NOMO-1 (cell line): Measurements from ENCODE around the gene PTGER1.
"Not testable (repeated sequence)": the region's sequence is repeated elsewhere in the genome, so short reads cannot be mapped to it uniquely, and the experiment has no call there.

Source experiments
- DNase-seq, 2 experiments: peaks; one replicate each; lab custom pipeline; 2025; ENCODE audit not compliant: unreplicated experiment in 2 of 2; lab: John Stamatoyannopoulos, UW

Gene PTGER1

DNA sequence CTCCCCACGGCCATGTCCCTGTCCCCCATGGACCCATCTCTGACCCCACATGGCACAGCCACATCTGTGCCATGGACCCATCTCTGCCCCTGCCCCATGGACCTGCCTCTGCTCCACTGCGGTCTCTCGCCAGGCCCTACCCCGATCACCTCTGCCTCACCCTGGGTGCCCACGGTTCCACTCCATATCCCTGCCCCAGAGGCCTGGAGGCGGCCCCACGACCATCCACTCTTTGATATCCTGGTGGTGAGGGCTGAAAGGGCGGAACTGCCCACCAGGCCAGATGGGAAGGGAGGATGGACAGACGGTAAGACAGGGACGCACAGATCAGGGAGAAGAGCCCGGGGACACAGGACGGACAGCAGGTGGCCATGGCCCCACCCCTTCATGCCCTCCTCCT is 327 bp downstream of the PTGER1 start:
- DNase-seq = no peak

- DNase-seq = no peak
Observed at GRCh38 chr19:14473978-14474578, 1.1 kb downstream of the PTGER1 start.

DNA sequence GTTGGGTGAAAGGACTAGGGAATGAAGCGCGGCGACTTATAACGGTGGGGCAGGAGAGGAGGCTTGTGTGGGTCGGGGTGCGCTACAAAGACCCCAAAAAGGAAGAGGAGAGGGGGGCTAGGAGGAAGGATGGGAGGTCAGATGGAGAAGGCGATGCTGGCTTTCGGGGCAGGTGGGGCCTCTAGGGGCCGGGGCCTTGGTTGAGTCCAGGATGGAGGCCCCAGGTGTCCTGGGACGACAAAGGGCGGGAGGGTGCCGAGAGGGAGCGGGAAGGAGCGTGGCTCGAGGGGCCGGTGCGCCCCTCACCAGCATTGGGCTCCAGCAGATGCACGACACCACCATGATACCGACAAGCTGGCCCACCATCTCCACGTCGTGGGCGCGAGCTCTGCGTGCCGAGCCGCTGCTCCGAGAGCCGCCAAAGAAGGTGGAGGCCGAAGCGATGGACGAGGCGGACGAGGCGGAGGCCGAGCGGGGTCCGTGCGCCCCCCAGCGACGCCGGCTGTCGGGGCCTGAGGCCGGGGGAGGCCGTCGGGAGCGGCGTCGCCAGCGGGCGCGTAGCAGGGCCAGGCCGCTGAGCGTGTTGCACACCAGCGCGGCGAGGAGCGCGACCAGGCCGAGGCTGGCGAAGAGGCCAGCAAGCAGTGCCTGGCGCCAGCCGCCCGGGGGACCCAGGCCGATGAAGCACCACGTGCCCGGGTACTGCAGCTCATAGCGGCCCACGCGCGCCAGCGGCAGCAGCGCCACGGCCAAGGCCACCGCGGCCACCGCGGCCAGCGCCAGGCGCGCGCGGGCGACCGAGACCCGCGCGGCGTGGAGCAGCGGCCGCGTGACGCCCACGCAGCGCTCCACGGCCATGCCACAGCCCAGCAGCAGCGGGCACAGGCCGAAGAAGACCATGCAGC is 1.8 kb downstream of the PTGER1 start:
- DNase-seq = no peak

DNA sequence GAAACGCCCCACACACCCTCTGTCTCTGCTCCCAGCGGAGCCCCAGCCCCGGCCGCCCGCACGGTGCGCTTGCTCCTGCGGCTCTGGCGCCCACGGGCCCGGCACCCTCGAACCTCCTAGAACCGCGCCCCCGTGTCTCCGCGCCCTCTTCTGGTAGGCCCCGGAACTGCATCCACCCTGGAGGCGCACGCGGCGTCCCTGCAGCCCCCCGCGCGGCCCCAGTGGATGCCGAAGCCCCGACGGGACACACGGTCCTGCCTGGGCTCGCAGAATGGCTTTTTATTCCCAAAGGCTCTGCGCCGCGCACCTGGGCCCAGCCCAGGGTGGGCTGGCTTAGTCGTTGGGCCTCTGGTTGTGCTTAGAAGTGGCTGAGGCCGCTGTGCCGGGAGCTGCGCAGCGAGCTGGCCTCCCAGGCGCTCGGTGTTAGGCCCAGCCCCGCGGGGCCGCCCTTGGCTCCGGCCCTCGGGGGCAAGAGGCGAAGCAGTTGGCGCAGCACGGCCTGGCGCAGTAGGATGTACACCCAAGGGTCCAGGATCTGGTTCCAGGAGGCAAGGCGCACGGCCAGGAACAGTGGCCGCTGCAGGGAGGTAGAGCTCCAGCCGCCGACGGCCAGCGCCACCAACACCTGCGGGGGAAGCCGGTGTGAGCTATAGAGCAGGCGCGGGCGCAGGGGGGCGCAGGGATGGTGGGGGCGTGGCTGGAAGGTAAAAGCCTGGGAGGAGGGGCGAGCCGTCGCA is 2.8 kb downstream of the PTGER1 start:
- DNase-seq = peak; percentile 21 to 47

DNA sequence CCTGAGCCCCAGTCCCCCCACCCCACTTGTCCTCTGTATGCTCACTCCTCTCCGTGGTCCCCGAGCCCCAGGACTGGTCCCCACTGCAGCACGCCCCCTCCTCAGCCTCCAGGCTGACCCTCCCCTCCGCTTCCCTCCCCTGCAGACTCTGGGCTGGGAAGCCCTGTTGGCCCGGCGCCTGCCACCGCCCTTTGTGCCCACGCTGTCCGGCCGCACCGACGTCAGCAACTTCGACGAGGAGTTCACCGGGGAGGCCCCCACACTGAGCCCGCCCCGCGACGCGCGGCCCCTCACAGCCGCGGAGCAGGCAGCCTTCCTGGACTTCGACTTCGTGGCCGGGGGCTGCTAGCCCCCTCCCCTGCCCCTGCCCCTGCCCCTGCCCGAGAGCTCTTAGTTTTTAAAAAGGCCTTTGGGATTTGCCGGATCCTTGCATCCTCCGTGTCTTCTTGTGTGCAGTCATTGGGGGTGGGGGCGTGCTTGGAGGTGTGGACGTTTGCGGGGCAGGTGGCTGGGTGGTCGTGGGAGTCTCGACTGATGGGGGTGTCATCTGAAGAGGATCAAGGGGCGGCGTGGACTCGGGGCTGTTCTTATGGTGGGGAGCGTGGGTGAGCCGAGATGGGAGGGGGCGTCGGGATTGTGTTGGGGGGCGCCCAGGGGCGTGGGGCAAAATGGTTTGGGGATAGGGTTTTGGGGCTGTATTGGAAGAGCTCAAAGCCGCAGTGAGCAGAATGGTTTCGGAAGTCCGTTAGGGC is 3.5 kb downstream of the PTGER1 start:
- DNase-seq = no peak

- DNase-seq = no peak
Observed at GRCh38 chr19:14470031-14470876, 4.9 kb downstream of the PTGER1 start.

DNA sequence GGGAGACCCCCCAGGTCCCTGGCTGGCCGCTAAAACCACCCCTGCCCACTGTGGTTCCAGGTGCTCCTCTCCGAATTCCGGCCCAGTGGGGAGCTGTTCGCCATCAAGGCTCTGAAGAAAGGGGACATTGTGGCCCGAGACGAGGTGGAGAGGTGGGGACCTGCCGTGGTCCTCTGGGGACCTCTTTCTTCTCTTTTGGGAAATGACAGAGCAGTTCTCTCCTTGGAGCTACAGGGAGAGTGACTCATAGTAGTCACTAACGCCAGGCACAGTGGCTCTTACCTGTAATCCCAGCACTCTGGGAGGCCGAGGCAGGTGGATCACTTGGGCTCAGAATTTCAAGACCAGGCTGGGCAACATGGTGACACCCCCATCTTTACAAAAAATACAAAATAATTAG is 7.3 kb downstream of the PTGER1 start:
- no peak for DNase-seq

DNA sequence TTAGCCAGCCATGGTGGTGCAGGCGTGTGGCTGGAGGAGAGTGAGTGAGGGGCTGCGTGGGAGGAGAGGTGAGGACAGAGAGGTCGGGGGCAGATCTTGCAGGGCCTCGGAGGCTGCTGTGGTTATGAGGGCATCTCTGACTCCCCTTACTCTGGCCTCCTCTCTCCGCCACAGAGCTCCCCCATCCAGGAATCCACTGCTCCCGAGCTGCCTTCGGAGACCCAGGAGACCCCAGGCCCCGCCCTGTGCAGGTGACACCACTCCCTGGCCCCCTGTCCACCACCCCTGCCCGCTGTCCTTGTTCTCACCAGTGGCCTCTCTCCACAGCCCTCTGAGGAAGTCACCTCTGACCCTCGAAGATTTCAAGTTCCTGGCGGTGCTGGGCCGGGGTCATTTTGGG is 7.8 kb downstream of the PTGER1 start:
- no peak for DNase-seq

GRCh38 chr19:14463747-14464146 is 11.4 kb downstream of the PTGER1 start:
- DNase-seq = no peak

GRCh38 chr19:14462401-14462800 is 12.8 kb downstream of the PTGER1 start:
- not testable (repeated sequence) for DNase-seq

DNA sequence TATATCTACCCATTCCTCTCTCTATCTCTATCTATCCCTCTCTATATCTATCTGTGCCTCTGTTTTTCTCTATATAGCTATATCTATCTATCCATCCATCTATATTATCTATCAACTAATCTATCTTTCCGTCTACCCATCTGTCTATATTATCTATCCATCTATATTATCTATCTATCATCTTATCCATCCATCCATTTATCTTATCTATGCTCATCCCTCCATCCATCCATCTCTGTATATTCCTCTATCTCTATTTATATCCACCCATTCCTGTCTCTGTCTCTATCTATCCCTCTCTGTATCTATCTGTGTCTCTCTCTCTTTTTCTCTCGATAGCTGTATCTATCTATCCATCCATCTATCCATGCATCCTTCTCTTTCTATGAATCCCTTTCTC is 14.2 kb downstream of the PTGER1 start:
- DNase-seq = no peak

DNA sequence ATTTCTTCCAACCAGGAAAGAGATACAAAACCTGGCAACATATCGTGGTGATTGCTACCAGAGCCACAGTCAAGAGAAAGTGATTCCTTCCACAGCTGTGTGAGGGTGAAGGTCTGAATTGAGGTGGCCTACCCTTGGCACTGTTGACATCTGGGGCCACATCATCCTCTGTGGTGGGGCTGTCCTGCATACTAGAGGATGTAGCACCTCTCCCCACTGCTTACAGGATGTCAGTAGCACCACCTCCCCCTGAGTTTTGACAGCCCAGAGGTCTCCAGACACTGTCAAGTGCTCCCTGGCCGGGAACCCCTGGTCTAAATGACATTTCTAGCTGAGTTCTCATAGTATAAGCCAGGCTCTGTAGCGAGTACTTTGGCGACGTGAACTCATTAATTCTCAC is 15.5 kb downstream of the PTGER1 start:
- no peak for DNase-seq

GRCh38 chr19:14452303-14452702 is 22.9 kb downstream of the PTGER1 start:
- DNase-seq = not testable (repeated sequence)

DNA sequence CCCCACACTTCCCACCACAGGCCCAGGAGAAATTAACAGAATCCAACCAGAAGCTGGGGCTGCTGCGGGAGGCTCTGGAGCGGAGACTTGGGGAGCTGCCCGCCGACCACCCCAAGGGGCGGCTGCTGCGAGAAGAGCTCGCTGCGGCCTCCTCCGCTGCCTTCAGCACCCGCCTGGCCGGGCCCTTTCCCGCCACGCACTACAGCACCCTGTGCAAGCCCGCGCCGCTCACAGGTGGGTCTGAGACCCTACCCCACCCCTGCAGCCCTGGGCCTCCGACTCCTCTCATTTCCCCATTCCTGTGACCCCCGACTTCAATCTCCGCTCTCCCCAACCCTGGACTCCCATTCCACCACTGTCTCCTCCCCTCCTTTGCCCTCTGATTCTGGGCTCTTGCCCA is 24.3 kb downstream of the PTGER1 start:
- no peak for DNase-seq

GRCh38 chr19:14450168-14450874 is 24.8 kb downstream of the PTGER1 start:
- DNase-seq = peak; percentile 24 to 28

GRCh38 chr19:14449321-14449720 is 25.8 kb downstream of the PTGER1 start:
- no peak for DNase-seq

DNA sequence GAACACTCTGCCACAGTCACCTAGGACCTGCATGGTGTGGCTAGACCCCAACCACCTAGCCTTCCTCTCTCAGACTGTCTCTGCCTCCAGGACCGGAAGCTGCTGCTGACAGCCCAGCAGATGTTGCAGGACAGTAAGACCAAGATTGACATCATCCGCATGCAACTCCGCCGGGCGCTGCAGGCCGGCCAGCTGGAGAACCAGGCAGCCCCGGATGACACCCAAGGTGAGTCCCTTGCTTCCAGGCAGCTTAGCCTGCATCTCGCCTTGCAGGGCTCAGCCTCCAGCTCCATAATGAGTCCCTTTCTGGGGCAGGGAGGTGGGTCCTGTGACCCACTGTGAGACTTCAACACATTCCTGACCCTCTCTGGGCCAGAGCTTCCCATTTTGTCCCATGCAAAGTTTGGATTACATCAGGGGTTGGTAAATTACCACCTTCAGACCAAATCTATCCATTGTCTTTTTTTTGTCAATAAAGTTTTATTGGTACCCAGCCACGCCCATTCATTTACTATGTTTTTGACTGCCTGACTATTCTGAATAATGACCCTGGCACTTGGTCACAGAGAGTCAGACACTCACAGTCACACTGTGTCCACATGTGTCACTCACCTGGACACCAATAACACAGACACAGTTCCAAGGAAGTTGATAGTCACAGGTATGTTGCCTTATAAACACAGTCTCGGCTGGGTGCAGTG is 28.7 kb downstream of the PTGER1 start:
- DNase-seq = no peak

DNA sequence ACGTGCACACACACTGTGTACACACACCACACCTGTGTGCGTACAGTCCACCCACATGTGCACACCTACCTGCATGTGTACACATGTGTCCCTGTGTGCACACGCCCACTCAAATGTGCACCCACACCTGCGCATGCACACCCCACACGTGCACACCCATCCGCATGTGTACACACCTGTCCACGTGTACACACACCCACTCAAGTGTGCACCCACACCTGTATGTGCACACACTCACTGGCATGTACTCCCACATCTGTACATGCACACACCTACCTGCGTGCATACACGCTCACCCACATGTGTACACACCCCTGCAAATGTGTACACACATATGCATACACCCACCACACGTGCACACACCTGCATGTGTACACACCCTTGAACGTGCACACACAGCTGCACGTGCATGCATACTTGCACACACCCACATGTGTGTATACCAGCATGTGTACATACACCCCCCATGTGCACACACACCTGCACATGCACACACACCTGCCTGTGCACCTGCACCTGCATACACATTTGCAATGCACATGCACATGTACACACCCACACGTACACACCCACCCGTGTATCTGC is 31.4 kb downstream of the PTGER1 start:
- no peak for DNase-seq
